ENCODE measurements around the gene SYNC. TPM values are rescaled to one million over a fixed set of nuclear protein-coding genes. Genes with fewer than 3 reads are reported as not detected.
"Not testable (repeated sequence)": the region's sequence is repeated elsewhere in the genome, so short reads cannot be mapped to it uniquely, and the experiment has no call there.

Gene SYNC
- total RNA-seq, 1 donor from 2014 or later: 71.8 TPM

GRCh38 chr1:32693455-32694174 lies 9.0 kb downstream of the SYNC start:
- no peak for DNase-seq

GRCh38 chr1:32686387-32686786 lies 16.2 kb downstream of the SYNC start:
- DNase-seq: no peak

- DNase-seq: no peak
Observed at GRCh38 chr1:32685498-32685897, 17.1 kb downstream of the SYNC start.

- DNase-seq: peak; percentile 60
Observed at GRCh38 chr1:32684167-32684811, 18.3 kb downstream of the SYNC start.

- no peak for DNase-seq
Observed at GRCh38 chr1:32683397-32683796, 19.2 kb downstream of the SYNC start.

GRCh38 chr1:32681999-32682398 lies 20.6 kb downstream of the SYNC start:
- DNase-seq: no peak

- no peak for DNase-seq
Observed at GRCh38 chr1:32681509-32681908, 21.1 kb downstream of the SYNC start.

GRCh38 chr1:32680642-32681041 lies 21.9 kb downstream of the SYNC start:
- DNase-seq: no peak

- DNase-seq: not testable (repeated sequence)
Observed at GRCh38 chr1:32679993-32680392, 22.6 kb downstream of the SYNC start.

- no peak for DNase-seq
Observed at GRCh38 chr1:32676945-32677344, 25.6 kb downstream of the SYNC start.

GRCh38 chr1:32668716-32669115 lies 33.9 kb downstream of the SYNC start:
- DNase-seq: not testable (repeated sequence)

- no peak for DNase-seq
Observed at GRCh38 chr1:32666901-32667566, 35.5 kb downstream of the SYNC start.

GRCh38 chr1:32665915-32666314 lies 36.7 kb downstream of the SYNC start:
- no peak for DNase-seq

- no peak for DNase-seq
Observed at GRCh38 chr1:32659581-32659980, 43.0 kb downstream of the SYNC start.

GRCh38 chr1:32652244-32652962 lies 50.2 kb downstream of the SYNC start:
- no peak for DNase-seq

GRCh38 chr1:32651461-32652073 lies 51.0 kb downstream of the SYNC start:
- DNase-seq: no peak

- peak; percentile 99 for DNase-seq
Observed at GRCh38 chr1:32650752-32651460, 51.7 kb downstream of the SYNC start, which contains the start of gene RBBP4. TSS of gene RBBP4 (plus strand) at chr1:32651208. CDS start at chr1:32651307, 99 bp downstream.

- DNase-seq: peak; percentile 98
Observed at GRCh38 chr1:32650248-32650751, 52.3 kb downstream of the SYNC start, which contains the start of gene ZBTB8OS. TSS of gene ZBTB8OS (minus strand) at chr1:32650550. CDS start at chr1:32650529, 21 bp downstream.

GRCh38 chr1:32647308-32648134 lies 55.0 kb downstream of the SYNC start:
- no peak for DNase-seq

- no peak for DNase-seq
Observed at GRCh38 chr1:32644426-32644825, 58.1 kb downstream of the SYNC start.
